ENCODE data around the gene CEACAM16. TPM values are rescaled to one million over a fixed set of nuclear protein-coding genes. Genes with fewer than 3 reads are reported as not detected.

CEACAM16 gene
- total and polyA plus RNA-seq, 10 of the 15 experiments (the other 5 are each of a cell fraction or from before 2014, with no cell fraction given): not detected

GRCh38 chr19:44738603-44739558 lies 39.9 kb downstream of the CEACAM16 start (continued):
- TF ChIP-seq NKRF (conservative IDR thresholded peaks at IDR 0.05): peak; percentile 33; the same call in 1 of the 2 replicates
- TF ChIP-seq MTA3 (IDR thresholded peaks at IDR 0.05; ENCODE audit: borderline replicate concordance, low read length): no peak
- TF ChIP-seq CREB1 (IDR thresholded peaks at IDR 0.05; ENCODE audit: low read depth): no peak
- no peak for TF ChIP-seq ESRRA (IDR thresholded peaks at IDR 0.05; ENCODE audit: low read length)
- no peak for TF ChIP-seq PAX5 (IDR thresholded peaks at IDR 0.05; ENCODE audit: borderline replicate concordance, low read depth, low read length)
- TF ChIP-seq FOXM1 (IDR thresholded peaks at IDR 0.05; ENCODE audit: low read depth, low read length): no peak
- TF ChIP-seq RUNX3 (IDR thresholded peaks at IDR 0.05; ENCODE audit: low read length): no peak; the same call in 1 of the 2 replicates
- no peak for TF ChIP-seq KAT2A (conservative IDR thresholded peaks at IDR 0.05; ENCODE audit: control insufficient read depth, low read depth, low read length)
- TF ChIP-seq RBBP5 (conservative IDR thresholded peaks at IDR 0.05): no peak
- peak in 1 of 2 experiments; percentile 18; a peak in 2 of 4 replicates for TF ChIP-seq BHLHE40 (IDR thresholded peaks at IDR 0.05; ENCODE audit: borderline replicate concordance in 1 of 2, low read depth in 2 of 2, low read length in 1 of 2)
- no peak for TF ChIP-seq SUPT20H (IDR thresholded peaks at IDR 0.05; ENCODE audit: borderline replicate concordance, control insufficient read depth, low read depth, low read length)
- TF ChIP-seq ZNF622 (IDR thresholded peaks at IDR 0.05): no peak
- no peak for TF ChIP-seq MAX (IDR thresholded peaks at IDR 0.05; ENCODE audit: low read depth, low read length)
- TF ChIP-seq RAD51 (IDR thresholded peaks at IDR 0.05): no peak
- no peak for TF ChIP-seq SP1 (IDR thresholded peaks at IDR 0.05; ENCODE audit: low read depth, low read length)
- no peak for TF ChIP-seq ZNF384 (IDR thresholded peaks at IDR 0.05; ENCODE audit: borderline replicate concordance, low read depth, low read length)
- TF ChIP-seq PBX3 (IDR thresholded peaks at IDR 0.05; ENCODE audit: insufficient replicate concordance, low read depth, low read length): no peak
- TF ChIP-seq IKZF2 (IDR thresholded peaks at IDR 0.05): peak; percentile 72 to 78
- TF ChIP-seq GATAD2B (conservative IDR thresholded peaks at IDR 0.05; ENCODE audit: low read depth): peak; percentile 53; the same call in 1 of the 2 replicates
- no peak for TF ChIP-seq SMAD5 (IDR thresholded peaks at IDR 0.05; ENCODE audit: low read depth)
- no peak for TF ChIP-seq E2F4 (IDR thresholded peaks at IDR 0.05; ENCODE audit: low read depth, low read length)
- no peak for TF ChIP-seq YBX1 (IDR thresholded peaks at IDR 0.05)
- TF ChIP-seq RFX5 (IDR thresholded peaks at IDR 0.05; ENCODE audit: low read depth, low read length): no peak
- no peak; the same call in 1 of the 2 replicates for TF ChIP-seq BACH1 (IDR thresholded peaks at IDR 0.05; ENCODE audit: borderline replicate concordance)
- TF ChIP-seq CHD2 (IDR thresholded peaks at IDR 0.05; ENCODE audit: borderline replicate concordance, low read depth, low read length): no peak
- no peak for TF ChIP-seq CEBPB (IDR thresholded peaks at IDR 0.05; ENCODE audit: borderline replicate concordance in 1 of 2, low read depth in 2 of 2, low read length in 2 of 2)
- no peak for TF ChIP-seq MEF2B (IDR thresholded peaks at IDR 0.05; ENCODE audit: partially characterized antibody, poor library complexity, severe bottlenecking)

Measured in GM12878 (cell line).